NCI-H2081 (cell line): ENCODE measurements around the gene TMEM214.
"Not testable (repeated sequence)": the region's sequence is repeated elsewhere in the genome, so short reads cannot be mapped to it uniquely, and the experiment has no call there.

Experiments used
- DNase-seq, 2 experiments: peaks; one replicate each; lab custom pipeline; 2025; lab: John Stamatoyannopoulos, UW

Gene TMEM214

DNA sequence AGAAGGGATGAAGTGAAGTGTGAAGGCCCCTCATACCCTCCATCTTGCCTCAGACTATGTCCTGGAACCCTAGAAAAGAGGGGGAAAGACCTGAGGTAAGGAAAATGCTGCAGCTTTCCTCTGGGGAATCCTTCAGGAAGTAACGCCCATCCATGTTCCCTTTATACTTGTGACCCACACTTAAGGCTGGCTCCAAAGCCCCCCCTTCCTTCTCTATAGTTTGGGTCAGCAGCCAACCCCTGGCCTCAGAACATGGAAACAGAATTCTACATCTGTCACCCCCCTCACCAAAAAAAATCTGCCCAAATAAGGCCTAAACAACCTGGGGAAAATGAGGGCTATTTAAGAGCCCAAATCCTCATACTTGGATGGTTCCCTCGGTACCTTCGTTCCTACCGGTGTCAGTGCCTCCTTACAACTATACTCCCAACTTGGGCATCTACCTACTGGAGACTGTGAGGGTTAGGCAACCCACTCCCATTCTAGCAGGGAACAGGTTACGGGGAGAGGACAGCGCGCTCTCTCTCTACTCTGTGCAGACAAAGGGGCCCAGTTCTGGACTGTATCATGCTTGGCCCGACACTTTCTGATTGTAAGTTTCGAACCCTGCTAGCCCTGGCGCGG is 38.0 kb downstream of the TMEM214 start:
- no peak for DNase-seq

DNA sequence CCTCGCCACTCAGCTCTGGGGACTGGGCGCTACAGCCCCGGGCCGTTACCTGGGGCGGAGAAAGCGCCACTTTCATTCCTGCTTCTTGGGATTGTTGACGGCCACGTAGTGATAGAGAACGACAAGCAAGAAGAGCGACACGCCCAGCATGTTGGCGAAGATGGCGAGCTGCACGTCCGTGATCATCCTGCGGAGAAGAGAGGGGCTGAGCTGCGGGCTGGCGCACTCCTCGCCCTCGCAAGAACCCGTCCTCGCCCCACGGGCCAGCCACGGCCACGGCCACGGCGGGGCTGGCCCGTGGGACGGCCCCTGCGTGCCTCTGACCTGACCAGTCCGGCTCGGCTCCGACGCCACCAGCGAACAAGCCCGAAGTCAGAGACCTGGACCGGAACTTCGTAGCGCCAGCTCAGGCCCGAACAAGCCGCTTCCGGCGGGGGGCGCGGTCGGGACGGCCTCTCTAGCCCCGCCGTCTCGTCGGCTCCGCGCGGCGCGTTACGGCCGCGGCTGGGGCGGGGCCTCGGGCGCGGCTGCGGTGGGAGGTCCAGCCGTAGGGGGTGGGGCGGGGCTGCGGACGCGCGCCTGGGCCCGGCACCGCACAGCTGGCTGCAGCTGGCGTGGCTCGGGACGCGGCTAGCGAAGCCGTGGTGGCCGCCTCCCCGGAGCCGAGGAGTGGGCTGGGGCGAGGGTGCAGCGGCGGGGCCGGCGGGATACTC is 38.7 kb downstream of the TMEM214 start, which contains the start of gene OST4:
Gene OST4 (minus strand): TSS at position 378 of the 713 bp plus-strand sequence.
- DNase-seq, result peak; percentile 93 to 95

DNA sequence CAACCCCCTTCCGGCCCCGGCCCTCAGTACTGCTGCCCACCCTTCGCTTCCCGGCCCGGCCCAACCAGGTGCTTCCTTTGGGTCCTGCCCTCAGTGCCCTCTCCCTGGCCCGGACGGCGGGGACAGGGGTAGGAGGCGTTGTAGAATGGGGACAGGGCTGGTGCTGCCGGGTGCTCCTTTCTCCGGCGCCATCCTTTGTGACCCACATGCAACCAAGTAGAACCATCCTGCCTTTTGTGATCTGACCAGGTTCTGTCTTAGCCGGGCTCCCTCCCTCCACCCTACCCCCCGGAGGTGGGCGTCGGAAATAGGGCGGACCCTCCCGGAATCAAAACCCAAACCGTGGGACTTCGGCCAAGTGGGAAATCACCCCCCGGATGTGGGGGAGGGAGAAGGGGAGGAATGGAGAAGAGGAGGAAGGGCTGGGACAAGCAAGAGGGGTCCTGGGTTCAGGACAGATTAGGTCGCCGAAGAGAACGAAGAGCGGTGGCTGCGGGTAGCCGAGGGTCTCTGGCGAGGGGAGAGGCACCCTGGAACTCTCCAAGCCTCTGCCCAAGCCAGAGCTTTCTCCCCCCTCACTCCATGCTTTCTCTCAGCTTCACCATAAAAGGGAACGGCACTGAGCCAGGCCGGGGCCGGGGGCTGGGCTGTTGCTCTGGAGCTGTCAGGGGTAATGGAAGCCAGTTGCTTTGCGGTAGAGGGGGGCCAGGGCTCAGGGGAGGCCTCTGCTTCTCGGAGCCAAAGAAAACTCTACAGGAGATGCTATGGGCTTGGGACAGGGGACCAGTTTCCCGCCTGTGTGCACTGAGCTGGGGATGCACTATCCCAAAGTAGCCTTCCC is 39.4 kb downstream of the TMEM214 start:
- peak; percentile 21 to 40 for DNase-seq

DNA sequence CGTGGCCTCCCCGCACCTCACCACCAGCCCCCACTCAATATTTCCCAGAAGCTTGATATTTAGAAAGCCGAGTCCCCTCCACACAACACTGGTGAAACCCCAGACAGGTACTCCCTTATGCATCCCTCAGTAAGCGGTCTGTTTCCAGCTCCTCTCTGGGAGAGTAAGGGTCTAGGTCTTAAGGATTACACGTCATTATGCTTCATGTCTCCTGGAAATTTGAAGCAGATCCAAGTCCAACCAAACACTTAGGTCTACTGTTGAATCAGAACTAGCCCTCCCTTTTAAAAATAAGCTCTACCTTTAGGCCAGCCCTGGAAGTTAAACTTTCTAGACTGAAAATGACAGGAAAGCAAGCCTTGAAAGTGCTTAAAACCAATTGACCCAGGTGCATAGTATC is 40.2 kb downstream of the TMEM214 start:
- DNase-seq, result no peak

DNA sequence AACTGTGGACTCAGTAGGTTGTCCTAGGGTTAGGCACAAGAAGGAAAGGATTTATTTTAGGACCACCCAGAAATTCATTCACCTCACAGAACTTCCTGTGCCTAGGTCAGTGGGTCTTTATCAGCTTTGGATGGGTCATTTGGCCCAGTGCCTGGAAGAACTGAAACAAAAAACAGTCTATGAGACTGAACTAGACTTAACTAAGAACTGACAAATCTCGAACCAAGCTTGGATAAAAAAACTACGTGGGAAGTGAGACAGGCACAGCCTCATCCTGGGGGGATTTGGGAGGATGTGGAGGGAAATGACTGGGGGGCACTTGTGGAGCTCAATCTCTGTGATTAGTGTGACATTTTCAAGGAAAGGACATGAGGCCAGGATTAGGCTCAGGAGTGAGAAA is 41.0 kb downstream of the TMEM214 start:
- DNase-seq, result no peak

DNA sequence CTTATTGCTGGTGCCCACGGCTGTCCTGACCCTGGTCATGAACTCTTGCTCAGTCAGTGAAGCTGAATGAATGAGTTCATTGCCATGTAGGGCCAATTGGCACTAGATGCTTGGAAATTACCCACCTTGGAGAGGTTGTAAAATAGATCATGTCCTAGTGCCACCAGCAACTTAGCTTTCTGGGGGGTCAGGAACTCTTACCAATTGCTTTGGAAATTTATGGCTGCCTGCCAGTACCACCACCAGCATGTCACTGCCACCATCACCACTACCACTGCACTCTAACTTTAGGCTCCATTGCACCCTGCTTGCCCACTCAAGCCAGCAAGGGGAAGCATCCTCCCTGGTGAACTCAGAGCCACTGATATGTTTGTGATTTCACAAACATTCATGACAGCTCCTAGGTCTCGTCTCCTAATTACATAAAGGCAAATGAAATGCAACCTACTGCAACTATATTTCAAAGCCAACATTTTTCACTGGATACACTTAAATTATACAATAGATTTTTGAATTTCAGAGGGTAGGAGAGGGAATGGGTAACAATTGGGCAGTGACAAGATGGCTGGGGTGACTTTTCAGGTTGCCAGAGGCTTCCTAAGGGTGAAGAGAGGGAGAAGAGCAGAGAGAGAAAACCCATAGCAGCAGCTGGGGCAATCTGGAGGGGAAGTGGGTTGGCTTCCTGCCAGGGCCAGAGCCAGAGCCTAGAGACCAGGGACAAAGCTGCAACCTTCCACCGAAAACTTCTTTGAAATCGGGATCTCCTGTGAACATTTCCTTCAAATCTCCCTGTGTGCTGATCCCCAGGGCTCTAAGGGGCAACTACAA is 42.2 kb downstream of the TMEM214 start:
- peak in 1 of 2 experiments; percentile 24 for DNase-seq

DNA sequence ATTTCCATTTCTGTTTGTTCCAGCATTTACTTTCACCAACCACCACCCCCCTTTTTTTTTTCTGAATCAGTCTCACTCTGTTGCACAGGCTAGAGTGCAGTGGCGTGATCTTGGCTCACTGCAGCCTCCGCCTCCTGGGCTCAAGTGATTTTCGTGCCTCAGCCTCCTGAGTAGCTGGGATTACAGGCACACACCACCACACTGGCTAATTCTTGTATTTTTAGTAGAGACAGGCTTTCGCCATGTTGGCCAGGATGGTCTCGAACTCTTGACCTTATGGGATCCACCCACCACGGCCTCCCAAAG is 42.8 kb downstream of the TMEM214 start:
- DNase-seq, result not testable (repeated sequence)

DNA sequence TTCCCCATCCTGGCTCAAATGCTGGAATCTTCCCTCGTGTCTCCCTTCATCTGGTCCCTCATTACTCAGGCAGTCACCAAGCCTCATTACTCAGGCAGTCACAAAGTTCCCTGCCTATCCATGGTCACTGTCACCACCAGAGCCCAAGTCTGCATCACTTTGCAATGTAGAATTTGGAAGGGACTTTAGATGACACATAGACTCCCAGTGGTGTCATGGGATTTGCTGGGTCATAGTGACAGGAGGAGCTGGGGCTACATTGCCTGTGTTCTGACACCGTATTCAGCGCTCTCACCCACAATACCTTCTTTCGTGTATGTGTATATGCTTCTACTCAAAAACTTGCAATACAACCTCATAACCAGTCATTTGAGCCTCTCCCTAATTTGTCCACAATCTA is 43.6 kb downstream of the TMEM214 start:
- no peak for DNase-seq

DNA sequence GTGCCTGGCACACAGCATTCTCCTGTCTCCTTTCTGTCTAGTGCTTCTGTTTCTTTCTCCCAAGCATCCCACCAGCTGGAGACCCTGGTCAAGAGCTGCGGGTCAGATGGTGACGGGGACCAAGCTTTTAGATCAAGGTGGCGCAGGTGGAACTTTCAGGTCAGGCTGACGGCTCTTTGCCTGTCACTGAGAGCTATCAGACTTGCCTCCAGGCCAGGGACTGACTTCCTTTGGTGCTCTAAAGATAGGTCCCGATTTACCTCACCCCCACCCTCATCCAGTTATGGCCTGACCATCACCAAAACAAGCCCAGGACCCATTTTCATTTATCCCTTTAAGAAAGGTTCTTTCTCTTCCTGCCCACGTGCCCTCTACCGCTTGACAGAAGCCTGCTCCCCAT is 44.5 kb downstream of the TMEM214 start:
- DNase-seq, result no peak

DNA sequence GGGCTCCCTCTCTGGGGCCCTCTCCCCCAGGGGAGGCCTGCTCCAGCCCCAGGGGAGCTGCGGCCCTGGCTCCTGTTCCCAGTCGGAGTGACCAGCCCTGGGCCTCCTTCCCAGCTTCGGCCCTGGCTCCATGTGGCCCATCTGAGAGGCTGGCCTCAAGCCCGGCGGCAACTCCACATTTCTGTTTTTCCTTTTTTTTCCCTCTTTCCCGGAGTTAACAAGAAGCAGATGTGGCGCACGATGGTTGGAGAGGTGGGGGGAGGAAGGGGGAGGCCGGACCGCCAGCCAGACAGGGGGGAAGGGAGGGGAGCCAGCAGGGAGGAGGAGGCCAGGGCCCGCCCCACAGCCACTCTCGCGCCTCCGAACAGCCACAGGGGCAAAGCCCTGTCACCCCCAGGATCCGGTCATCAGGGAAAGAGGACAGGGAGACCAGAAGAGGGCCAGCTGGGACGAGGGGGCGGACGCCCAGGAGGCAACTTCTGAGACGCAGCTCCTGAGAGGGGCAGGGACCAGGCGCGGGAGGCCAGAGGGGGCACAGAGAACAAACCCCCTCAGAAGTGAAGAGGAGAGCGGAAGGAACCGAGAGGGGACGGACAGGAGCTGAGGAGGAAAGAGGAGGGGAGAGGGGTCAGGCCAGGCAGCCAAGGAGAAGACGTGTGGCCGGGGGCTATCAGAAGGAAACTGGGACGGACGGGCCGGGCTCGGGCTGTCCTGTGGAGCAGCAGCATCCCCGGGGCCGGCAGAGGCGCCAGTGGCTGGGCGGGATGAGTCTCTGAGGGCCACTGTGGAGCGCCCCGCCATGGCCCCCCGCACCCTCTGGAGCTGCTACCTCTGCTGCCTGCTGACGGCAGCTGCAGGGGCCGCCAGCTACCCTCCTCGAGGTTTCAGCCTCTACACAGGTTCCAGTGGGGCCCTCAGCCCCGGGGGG is 45.8 kb downstream of the TMEM214 start, which contains the start of gene EMILIN1:
Gene EMILIN1 (plus strand): TSS at position 349 of the 928 bp plus-strand sequence. CDS start 451 bp downstream, at position 800.
- DNase-seq, result no peak

DNA sequence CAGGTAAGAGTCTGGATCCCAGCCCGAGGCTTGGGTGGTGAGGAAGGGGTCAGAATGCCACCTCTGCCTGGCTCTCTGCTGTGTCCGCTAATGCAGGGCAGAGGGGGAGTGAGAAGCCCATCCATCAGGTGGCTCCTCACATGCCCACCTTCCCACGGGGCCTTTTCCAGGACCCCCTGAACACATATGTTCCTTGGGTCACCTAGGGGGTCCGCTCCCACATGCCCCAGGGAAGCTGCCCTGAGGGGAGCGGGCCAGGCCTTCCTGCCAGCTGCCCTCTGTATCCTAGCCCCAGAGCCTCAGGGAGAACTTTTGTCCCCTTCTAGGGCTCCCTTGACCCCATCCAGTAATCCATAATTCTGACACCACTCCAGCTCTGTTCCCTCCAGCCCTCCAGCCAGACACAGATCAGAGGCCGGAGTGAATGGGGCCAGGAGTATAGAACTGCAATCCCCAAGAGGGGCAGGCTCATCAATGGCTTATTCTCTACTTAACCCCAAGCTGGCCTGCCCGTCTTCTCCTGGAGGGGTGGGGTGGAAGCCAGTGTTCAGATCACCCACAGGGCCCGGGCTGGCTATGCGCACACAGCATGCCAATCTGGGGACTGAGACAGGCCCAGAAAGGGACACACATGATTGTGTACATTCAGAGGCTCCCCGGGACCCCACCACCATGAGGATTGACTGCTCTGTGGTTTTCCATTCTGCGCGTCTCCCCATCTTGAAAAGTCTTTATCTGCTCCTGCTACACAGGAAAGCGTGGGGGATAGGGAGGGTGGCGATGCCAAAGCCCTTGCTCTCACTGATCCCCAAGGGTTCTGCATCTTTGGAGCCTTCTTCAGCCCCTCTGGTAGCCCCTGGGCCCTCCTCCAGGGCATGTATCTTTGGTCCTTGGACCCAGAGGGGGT is 46.7 kb downstream of the TMEM214 start:
- no peak for DNase-seq

DNA sequence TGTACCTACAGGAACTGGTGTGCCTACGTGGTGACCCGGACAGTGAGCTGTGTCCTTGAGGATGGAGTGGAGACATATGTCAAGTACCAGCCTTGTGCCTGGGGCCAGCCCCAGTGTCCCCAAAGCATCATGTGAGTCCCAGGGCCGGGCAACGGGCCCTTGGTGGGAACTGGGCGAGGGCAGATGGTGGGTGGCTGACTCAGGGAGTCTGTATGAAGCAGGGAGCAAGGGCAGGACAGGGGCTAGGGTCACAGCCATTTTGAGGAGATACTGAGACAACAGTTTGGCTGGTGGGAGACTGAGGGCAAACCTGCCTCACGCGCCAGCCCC is 47.3 kb downstream of the TMEM214 start:
- DNase-seq, result no peak

DNA sequence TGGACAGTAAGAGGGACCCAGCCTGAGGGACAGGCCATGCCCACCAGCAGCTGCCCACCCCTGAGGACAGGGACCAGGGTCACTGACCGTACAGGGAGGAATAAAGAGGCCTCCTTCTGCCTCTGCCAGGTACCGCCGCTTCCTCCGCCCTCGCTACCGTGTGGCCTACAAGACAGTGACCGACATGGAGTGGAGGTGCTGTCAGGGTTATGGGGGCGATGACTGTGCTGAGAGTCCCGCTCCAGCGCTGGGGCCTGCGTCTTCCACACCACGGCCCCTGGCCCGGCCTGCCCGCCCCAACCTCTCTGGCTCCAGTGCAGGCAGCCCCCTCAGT is 47.8 kb downstream of the TMEM214 start:
- no peak for DNase-seq

DNA sequence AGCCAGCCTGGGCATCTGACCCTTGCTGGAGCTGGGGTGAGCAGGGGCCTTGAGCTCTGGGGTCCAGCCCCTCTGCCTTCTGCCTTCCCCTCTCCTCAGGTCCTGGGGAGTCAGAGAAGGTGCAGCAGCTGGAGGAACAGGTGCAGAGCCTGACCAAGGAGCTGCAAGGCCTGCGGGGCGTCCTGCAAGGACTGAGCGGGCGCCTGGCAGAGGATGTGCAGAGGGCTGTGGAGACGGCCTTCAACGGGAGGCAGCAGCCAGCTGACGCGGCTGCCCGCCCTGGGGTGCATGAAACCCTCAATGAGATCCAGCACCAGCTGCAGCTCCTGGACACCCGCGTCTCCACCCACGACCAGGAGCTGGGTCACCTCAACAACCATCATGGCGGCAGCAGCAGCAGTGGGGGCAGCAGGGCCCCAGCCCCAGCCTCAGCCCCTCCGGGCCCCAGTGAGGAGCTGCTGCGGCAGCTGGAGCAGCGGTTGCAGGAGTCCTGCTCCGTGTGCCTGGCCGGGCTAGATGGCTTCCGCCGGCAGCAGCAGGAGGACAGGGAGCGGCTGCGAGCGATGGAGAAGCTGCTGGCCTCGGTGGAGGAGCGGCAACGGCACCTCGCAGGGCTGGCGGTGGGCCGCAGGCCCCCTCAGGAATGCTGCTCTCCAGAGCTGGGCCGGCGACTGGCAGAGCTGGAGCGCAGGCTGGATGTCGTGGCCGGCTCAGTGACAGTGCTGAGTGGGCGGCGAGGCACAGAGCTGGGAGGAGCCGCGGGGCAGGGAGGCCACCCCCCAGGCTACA is 49.4 kb downstream of the TMEM214 start:
- no peak for DNase-seq

DNA sequence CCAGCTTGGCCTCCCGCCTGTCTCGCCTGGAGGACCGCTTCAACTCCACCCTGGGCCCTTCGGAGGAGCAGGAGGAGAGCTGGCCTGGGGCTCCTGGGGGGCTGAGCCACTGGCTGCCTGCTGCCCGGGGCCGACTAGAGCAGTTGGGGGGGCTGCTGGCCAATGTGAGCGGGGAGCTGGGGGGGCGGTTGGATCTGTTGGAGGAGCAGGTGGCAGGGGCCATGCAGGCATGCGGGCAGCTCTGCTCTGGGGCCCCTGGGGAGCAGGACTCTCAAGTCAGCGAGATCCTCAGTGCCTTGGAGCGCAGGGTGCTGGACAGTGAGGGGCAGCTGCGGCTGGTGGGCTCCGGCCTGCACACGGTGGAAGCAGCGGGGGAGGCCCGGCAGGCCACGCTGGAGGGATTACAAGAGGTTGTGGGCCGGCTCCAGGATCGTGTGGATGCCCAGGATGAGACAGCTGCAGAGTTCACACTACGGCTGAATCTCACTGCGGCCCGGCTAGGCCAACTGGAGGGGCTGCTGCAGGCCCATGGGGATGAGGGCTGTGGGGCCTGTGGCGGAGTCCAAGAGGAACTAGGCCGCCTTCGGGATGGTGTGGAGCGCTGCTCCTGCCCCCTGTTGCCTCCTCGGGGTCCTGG is 50.1 kb downstream of the TMEM214 start:
- no peak for DNase-seq

DNA sequence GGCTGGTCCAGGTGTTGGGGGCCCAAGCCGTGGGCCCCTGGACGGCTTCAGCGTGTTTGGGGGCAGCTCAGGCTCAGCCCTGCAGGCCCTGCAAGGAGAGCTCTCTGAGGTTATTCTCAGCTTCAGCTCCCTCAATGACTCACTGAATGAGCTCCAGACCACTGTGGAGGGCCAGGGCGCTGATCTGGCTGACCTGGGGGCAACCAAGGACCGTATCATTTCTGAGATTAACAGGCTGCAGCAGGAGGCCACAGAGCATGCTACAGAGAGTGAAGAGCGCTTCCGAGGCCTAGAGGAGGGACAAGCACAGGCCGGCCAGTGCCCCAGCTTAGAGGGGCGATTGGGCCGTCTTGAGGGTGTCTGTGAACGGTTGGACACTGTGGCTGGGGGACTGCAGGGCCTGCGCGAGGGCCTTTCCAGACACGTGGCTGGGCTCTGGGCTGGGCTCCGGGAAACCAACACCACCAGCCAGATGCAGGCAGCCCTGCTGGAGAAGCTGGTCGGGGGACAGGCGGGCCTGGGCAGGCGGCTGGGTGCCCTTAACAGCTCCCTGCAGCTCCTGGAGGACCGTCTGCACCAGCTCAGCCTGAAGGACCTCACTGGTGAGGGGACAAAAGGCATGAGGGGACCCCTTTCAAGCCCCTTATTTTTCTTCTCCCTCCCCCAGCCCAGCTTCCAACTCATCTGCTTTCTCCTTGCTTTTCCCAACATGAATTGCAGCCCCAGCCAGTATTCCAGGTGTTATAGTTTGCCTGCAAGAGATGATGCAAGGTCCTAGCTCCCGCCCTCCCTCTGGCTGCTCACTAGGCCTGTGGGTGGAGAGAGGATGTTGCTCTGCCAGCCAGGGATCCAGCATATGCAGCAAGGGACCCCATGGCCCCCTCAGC is 50.9 kb downstream of the TMEM214 start:
- DNase-seq, result no peak

DNA sequence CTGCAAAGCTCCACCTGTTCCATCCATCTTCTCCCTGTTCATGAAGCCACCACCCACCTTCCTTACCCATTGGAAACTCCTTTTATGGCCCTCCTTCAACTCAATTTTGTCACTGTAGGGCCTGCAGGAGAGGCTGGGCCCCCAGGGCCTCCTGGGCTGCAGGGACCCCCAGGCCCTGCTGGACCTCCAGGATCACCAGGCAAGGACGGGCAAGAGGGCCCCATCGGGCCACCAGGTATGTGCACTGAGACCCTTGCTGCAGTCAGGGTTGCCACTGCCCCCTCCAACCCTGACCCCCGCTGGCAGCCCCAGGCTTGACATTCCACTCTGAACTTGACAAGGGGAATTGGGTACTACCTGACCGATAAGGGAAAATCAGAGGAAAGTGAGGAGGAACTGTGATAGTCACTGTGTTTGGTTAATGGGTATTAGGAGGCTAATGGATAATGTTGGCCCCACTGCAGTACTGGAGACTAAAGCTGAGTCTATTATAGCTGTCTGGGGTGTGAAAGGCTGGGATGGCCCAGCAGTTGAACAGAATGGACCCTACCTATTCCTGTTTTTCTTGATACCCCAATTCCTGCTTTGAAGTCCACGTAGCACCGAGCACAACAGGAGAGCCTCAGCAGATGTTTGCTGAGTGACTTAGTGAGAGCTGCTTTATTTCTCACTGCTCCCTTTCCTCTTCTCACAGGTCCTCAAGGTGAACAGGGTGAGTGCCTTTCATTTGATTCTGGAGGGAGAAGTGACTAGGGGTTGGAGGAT is 51.7 kb downstream of the TMEM214 start:
- DNase-seq, result no peak
